Stimulated activated CD8-positive, alpha-beta memory T cell treated with anti-CD3 and anti-CD28 coated beads, Interleukin-12 subunit alpha, Interleukin-12 subunit beta, amount 100 ng/mL, for 1 hour (primary cell): Measurements from ENCODE around the gene PRR12.
A peak's percentile ranks its signal among the peaks of the same experiment; 100 is the strongest.

ENCODE experiments used
- DNase-seq: peaks from one replicate; pipeline ENCODE4 v3.0.0-alpha.2; 2020; ENCODE audit warnings: low read depth

The PRR12 gene

DNA sequence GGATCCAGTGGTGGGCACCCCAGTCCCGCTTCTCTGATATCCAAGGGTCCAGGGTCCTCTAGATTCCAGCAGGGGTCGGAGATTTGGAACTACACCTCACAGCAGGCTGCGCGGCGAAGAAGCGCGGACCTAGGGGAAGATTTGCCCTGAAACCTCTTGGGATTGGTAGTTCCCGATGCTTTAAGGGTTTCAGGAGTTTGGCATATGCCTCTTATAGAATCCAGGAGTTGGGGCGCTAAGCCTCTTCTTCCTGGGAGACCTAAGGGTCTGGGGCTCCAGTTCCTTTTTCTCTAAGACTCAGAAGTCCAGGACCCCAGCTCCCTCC is 75.1 kb downstream of the PRR12 start:
- no peak for DNase-seq

DNA sequence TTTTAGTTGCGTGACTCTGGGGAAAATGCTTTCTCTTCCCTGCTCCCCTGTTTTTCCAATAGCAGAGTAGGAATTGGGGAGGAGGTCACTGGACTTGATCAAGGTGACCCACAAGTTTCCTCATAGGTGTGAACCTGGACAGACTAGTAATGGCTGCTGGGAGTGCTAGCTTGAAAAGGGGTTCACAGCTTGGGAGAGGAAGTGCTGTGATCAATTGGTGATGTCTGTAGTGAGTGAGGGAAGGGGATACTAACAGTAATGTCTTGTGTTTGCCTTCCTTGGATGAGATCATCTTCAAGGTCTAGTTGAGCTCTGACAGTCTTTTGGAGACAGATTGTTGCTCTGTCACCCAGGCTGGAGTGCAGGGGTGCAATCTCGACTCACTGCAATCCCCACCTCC is 76.5 kb downstream of the PRR12 start:
- no peak for DNase-seq

DNA sequence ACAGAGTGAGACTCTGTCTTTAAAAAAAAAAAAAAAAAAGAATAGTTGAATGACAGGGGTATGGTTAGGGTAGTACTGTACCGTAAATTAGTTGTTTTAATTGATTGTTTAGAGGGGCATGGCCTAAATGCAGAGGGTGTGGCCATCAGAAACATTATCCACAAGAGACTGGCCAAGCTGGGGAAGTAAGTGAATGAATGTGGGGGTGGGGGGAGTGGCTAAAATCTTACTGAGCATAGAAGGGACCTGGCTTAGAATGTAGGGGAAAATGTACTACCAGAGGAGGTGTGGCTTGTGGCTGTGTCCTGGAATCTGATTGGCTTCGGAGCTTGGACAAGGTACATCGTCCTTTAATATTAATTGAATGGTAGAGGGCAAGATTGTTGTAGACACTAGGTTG is 78.5 kb downstream of the PRR12 start:
- DNase-seq, result no peak

DNA sequence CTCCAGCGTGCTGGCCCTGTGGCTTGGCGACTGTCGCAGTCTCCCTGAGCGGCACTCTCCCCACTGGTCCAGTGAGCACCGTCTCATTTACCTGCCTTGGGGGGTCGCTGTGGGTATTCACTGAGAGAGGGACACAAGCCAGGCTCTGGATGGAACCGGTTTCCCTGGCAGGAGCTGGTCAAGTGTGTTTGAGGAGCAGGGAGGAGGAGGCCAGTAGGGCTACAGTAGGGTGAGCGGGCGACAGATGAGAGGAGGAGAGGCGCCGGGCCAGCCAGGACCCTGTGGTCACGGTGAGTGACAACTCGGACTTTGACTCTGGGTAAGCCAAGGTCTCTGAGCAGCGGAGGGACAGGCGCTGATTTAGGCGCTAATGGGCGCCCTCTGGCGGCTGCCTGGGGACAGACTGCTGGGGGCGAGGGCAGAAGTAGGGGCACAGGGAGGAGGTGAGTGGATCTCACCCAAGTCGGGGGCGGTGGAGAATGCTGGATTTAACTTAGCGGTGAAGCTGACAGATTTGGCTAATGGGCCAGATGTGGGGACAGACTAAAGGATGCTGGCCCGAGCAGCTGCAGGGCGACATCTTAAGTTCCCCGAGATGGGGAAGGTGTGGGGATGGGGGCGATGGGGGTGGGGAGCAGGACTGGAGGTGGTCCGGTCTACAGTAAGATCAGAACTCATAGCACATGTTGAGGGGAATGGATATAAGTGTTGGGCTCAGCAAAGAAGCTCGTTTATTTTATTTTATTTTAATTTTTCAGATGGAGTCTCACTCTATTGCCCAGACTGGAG is 81.3 kb downstream of the PRR12 start:
- peak; percentile 66 for DNase-seq
